ENCODE results near the gene SH2D7. TPM values are rescaled to one million over a fixed set of nuclear protein-coding genes. Genes with fewer than 3 reads are reported as not detected.

Gene SH2D7
- not detected for total RNA-seq

DNA sequence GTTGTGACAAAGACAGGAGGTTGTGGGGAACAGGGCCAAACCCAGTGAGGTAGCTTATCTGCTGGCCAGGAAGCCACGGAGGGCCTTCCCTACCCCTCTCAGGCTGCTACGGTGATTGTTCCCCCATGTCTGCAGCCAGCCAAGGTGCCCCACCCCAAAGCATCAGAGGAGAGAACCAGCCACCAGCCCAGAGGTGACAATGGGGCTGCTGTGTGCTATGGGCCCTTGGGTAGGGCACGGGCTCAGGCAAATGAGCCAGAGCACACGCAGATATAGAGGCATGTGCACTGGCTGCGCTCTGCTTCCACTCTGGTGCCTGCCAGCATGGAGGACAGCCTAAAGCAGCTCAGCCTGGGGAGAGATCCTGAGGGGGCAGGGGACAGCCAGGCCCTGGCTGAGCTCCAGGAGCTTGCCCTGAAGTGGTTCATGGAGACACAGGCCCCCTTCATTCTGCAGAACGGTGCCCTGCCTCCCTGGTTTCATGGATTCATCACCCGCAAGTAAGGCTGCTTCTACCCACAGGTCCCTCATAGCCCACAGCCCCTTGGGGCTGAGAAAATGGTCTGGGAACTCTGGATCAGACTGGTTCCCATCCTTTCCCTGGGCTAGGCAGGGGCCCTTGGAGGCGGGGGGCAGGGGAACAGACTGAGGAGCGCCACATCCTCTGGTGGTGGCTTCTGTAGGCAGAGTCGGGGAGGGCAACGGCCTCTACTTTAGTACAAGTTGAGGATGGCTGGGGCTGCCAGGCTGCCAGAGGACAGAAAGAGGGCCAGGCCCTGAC is at the start of gene SH2D7:
SH2D7 (plus strand) TSS at position 301 of the 781 bp plus-strand sequence; CDS start at position 325, 24 bp downstream.
- H3K36me3 Mint-ChIP-seq (ENCODE audit: low read depth), result no peaks in the 10 kb centered on the region
- no peaks in the 10 kb centered on the region for H3K9me3 Mint-ChIP-seq
- no peak within 1 kb of the TSS for H3K4me3 Mint-ChIP-seq
- CTCF ChIA-PET, result interaction anchor here (1.0 kb wide), 1 partner anchor 16 kb away, joined by 3 read pairs; no protein-coding TSS in a partner anchor
- no peak within 1 kb of the TSS for H3K27ac Mint-ChIP-seq
- intact Hi-C loops (cut with micrococcal nuclease), result no loop called here
- no peak for DNase-seq
- no peaks in the 10 kb centered on the region for H3K27me3 Mint-ChIP-seq (ENCODE audit: low read depth)
- peaks cover 4% of the 10 kb centered on the region for H3K4me1 Mint-ChIP-seq (ENCODE audit: low read depth)

DNA sequence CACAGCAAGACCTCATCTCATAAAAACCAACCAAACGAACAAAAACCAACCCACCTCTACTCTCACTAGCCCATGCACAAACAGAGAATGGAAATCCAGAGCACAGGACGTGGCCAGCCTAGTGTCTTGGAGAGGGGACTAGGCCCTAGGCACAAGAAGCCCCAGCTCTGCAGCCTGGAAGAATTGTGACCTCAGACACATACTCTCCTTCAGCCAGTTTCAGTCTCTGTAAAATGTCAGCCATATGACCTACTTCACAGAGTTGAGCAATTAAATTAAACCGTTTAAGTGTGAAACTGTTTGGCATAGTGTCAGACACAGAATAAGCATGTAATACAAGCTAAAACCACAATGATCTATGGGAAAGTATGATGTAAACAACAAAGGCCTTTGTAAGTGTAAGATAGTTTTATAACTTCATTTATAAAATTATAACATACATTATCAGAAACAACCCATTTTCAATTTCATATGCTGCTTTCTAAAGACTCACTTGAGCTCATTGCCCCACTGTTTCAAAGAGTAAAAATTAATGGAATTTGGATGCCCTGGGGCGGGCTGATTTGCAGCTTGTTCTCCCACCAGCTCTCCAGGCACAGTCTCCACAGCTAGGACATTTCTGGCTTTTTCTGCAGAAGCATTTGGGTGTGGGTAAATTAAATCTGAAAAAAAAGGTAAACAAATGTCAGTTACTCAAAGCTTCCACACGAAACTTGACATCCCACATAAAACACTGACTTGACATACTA is 47.8 kb upstream of the SH2D7 start:
- peaks cover 27% of the 10 kb centered on the region for H3K36me3 Mint-ChIP-seq (ENCODE audit: low read depth)
- H3K27me3 Mint-ChIP-seq (ENCODE audit: low read depth), result no peaks in the 10 kb centered on the region
- intact Hi-C loops (cut with micrococcal nuclease), result no loop called here
- CTCF ChIA-PET, result interaction anchor here (1.1 to 2.6 kb wide), 3 partner anchors 9 to 86 kb away, joined by 3 to 18 read pairs (median 3); no protein-coding TSS in a partner anchor
- no peaks in the 10 kb centered on the region for H3K9me3 Mint-ChIP-seq
- peaks cover 62% of the 10 kb centered on the region for H3K4me1 Mint-ChIP-seq (ENCODE audit: low read depth)
- no peak for DNase-seq
- no peak overlapping the region for H3K4me3 Mint-ChIP-seq
- peak overlapping the region; percentile 9 for H3K27ac Mint-ChIP-seq

DNA sequence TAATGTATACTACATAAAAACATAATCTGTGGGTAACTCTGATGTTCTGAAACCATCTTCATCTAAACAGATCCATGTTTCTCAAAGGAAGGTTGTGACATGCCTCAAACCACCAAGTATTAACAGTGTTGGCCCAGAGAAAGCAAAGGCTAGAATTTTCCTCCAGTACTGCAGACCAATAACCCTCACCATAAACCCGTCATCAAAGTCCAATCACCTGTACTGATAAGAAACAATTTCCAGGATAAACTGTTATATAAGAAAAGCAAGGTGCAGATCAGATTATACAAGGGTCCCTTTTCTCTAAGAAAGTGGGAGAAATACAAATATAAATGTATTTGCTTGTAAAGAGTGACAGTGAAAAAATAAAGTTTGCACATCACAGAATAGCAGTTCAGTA is 47.2 kb upstream of the SH2D7 start:
- Mint-ChIP-seq H3K27me3 (ENCODE audit: low read depth) (no peaks in the 10 kb centered on the region), H3K4me3 (no peak overlapping the region), H3K9me3 (no peaks in the 10 kb centered on the region), H3K4me1 (ENCODE audit: low read depth) (peaks cover 62% of the 10 kb centered on the region), H3K36me3 (ENCODE audit: low read depth) (peaks cover 25% of the 10 kb centered on the region), H3K27ac (no peak overlapping the region)
- intact Hi-C loops (cut with micrococcal nuclease), result no loop called here
- no peak for DNase-seq
- CTCF ChIA-PET, result interaction anchor here (1.1 to 2.6 kb wide), 3 partner anchors 10 to 86 kb away, joined by 3 to 18 read pairs (median 3); no protein-coding TSS in a partner anchor

DNA sequence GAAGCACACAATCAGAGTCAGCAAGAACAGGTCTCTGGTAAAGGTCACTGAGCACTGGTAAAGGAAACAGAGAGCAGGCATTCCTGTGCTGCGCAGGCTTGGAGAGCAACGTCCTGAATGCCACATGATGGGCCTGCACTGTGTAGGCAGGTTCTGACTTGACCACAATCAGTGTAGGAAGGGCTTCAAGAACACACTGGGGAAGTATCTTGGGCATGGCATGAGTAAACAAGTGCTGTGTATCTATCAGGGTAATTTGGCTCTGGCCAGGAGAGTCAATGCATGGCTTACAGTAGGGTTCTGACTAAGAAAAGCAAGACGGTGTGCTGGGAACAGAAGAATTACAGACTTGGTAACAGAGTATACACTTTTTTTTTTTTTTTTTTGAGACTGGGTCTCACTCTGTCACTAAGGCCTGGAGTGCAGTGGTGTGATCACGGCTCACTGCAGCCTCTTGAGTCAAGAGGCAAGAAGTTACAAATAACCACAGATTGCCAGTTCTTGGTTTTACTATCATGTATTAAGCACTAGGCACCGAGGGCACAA is 45.5 kb upstream of the SH2D7 start:
- DNase-seq, result peak; percentile 63
- peaks cover 25% of the 10 kb centered on the region for H3K36me3 Mint-ChIP-seq (ENCODE audit: low read depth)

DNA sequence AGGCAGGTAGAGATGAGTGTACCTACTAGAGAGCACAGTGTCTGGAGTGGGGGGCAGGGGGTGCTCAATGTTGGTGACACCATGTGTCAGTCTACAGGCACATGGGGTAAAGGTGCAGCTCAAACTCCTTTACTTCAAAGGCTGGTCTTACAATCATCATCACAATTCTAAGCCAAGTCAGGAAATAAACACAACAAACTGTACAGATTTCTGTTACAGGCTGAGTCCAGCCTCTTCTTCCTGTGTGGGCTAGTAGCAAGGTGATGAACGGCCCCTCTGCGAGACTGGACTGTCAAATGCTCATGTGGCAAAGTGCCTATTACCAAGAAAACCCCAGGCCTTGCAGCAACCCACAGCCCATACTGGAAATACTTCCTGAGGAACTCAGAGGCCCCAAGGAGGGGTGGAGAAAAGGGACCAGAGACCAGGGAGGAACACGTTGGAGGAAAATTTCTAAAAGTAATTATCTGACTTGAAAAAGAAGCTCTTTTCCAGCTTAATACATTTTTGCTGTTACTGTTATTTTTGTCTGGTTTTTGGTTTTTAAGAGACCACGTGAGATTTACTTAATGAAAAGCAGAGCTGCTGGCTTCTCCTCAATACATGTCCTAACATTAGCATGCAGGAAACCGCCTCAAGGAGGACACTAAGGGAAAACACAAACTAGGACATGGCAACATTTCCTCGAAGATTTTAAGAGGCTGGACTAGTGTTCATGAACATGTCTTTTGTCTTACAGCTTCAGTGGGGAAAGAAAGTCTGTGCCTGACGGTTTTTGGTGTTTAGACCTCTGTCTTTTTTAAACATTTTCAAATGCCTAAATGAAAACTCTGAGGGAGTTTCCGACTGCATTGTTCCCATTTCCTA is 44.4 kb upstream of the SH2D7 start:
- intact Hi-C loops (cut with micrococcal nuclease), result loop anchor here (1.0 kb wide), 1 partner anchor 14 kb away; no protein-coding TSS in a partner anchor
- peak; percentile 43 for DNase-seq
- CTCF ChIA-PET, result interaction anchor here (0.7 to 1.4 kb wide), 3 partner anchors 14 to 60 kb away, joined by 3 to 4 read pairs (median 3); no protein-coding TSS in a partner anchor
- no peak overlapping the region for H3K4me3 Mint-ChIP-seq
- H3K27me3 Mint-ChIP-seq (ENCODE audit: low read depth), result no peaks in the 10 kb centered on the region
- peak overlapping the region; percentile 14 for H3K27ac Mint-ChIP-seq
- peaks cover 80% of the 10 kb centered on the region for H3K4me1 Mint-ChIP-seq (ENCODE audit: low read depth)
- peaks cover 24% of the 10 kb centered on the region for H3K36me3 Mint-ChIP-seq (ENCODE audit: low read depth)
- H3K9me3 Mint-ChIP-seq, result no peaks in the 10 kb centered on the region

More for the DNA sequence above, 45.5 kb upstream of the SH2D7 start:
- H3K4me3 Mint-ChIP-seq, result no peak overlapping the region
- intact Hi-C loops (cut with micrococcal nuclease), result loop anchor here (1.0 kb wide), 1 partner anchor 13 kb away; no protein-coding TSS in a partner anchor
- H3K9me3 Mint-ChIP-seq, result no peaks in the 10 kb centered on the region
- peak overlapping the region; percentile 76 for H3K27ac Mint-ChIP-seq
- peaks cover 68% of the 10 kb centered on the region for H3K4me1 Mint-ChIP-seq (ENCODE audit: low read depth)
- no peaks in the 10 kb centered on the region for H3K27me3 Mint-ChIP-seq (ENCODE audit: low read depth)
- CTCF ChIA-PET, result interaction anchor here (0.8 to 1.2 kb wide), 2 partner anchors 17 to 27 kb away, joined by 3 read pairs; no protein-coding TSS in a partner anchor

DNA sequence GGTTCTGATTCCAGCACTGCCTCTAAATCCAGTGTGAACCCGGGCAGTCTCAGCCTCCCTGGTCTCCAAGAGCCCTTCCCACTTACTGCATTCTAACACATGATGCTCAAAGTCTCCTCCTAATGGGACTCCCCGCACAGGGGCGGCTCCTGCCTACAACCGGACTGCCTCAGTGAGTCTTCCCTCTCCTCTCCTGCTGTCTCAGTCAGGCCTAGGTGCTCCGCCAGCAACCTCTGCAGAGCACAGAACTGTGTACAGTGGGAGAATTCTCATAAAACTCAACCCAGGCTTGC is 43.8 kb upstream of the SH2D7 start:
- Mint-ChIP-seq H3K27ac (peak overlapping the region; percentile 48), H3K36me3 (ENCODE audit: low read depth) (peaks cover 28% of the 10 kb centered on the region), H3K4me1 (ENCODE audit: low read depth) (peaks cover 81% of the 10 kb centered on the region), H3K9me3 (no peaks in the 10 kb centered on the region), H3K4me3 (no peak overlapping the region), H3K27me3 (ENCODE audit: low read depth) (no peaks in the 10 kb centered on the region)
- intact Hi-C loops (cut with micrococcal nuclease), result no loop called here
- DNase-seq, result no peak
- CTCF ChIA-PET, result interaction anchor here (1.1 to 1.4 kb wide), 2 partner anchors 27 to 60 kb away, joined by 3 to 4 read pairs; no protein-coding TSS in a partner anchor

DNA sequence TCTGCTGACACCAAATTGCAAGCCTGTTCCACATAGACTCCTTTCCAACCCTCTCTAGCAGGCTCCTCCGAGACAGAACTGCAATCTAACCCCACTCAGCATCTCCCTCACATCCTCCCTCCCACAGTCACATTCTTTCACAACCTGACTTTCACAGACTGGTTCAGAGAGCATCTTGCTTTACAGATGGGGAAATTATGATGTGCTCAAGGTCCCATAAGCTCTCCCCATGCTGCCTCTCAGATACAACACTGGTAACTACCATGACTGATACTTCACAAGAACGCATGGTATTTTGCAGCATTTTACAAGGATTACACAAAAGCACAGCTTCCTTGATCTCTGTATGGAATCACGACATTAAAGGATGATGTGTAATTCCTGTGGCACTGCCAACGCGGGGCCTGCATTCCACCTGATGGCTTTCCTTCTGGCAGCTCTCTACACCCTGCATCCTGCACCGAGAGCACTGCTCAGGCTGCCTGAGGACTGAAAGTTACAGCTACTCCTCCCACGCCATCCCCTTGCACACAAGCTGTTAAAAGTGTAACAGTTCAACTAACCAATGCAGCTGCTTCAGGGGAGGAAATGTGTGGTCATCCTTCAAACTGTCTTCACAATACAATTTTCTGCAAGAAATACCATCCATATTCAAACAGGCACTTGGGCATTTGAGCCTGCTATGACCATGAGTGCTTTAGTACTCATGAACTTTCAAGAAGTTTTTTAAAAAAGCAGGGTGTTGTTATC is 42.5 kb upstream of the SH2D7 start:
- DNase-seq, result peak; percentile 83
- Mint-ChIP-seq H3K27me3 (ENCODE audit: low read depth) (no peaks in the 10 kb centered on the region), H3K4me1 (ENCODE audit: low read depth) (peaks cover 78% of the 10 kb centered on the region), H3K4me3 (peak overlapping the region; percentile 16), H3K9me3 (no peaks in the 10 kb centered on the region), H3K27ac (peak overlapping the region; percentile 80), H3K36me3 (ENCODE audit: low read depth) (peaks cover 20% of the 10 kb centered on the region)
- CTCF ChIA-PET, result interaction anchor here (0.6 to 3.0 kb wide), 11 partner anchors 14 to 91 kb away, joined by 3 to 11 read pairs (median 5); no protein-coding TSS in a partner anchor
- intact Hi-C loops (cut with micrococcal nuclease), result loop anchor here (1.0 kb wide), 1 partner anchor 18 kb away; no protein-coding TSS in a partner anchor

DNA sequence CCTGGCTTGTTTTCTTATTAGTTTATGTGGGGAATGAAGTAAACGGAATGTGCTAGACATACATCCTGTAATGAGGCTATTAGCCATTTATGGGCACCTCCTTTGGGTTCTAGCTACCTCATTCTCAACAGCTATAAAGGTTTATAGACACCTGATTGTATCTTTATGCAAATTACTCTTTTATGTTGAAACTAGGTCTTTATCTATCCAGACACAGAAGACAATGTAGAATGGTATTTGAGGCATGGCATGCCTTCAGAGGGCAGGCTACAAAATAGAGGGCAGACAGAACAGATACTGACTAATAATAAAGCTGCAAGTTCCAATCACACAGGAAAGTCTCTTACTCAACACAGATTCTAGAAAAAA is 41.9 kb upstream of the SH2D7 start:
- Mint-ChIP-seq H3K4me1 (ENCODE audit: low read depth) (peaks cover 78% of the 10 kb centered on the region), H3K36me3 (ENCODE audit: low read depth) (peaks cover 20% of the 10 kb centered on the region), H3K4me3 (no peak overlapping the region), H3K27me3 (ENCODE audit: low read depth) (no peaks in the 10 kb centered on the region), H3K9me3 (no peaks in the 10 kb centered on the region), H3K27ac (peak overlapping the region; percentile 80)
- DNase-seq, result no peak
- CTCF ChIA-PET, result interaction anchor here (0.6 to 3.0 kb wide), 12 partner anchors 14 to 92 kb away, joined by 3 to 11 read pairs (median 4); no protein-coding TSS in a partner anchor
- intact Hi-C loops (cut with micrococcal nuclease), result loop anchor here (1.0 kb wide), 1 partner anchor 18 kb away; no protein-coding TSS in a partner anchor

DNA sequence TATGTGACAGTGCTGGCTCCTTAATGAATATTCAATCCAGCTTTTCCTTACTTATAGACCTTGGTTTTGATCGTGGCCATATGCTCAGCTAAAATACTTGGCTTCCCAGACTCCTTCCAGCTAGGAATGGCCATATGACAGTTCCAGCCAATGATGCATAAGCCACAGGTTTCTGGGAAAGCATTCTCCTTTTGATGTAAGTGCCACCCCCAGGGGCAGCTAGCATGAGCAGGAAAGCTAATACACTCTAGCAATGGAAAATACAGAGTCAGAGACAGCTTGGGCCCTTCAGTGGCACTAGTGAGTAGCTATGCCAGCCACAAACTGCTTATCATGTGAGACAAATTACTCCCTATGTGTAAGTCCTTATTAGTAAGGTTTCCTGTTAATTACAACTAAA is 41.5 kb upstream of the SH2D7 start:
- Mint-ChIP-seq H3K4me1 (ENCODE audit: low read depth) (peaks cover 82% of the 10 kb centered on the region), H3K36me3 (ENCODE audit: low read depth) (peaks cover 20% of the 10 kb centered on the region), H3K27me3 (ENCODE audit: low read depth) (no peaks in the 10 kb centered on the region), H3K27ac (peak overlapping the region; percentile 80), H3K9me3 (no peaks in the 10 kb centered on the region), H3K4me3 (no peak overlapping the region)
- CTCF ChIA-PET, result interaction anchor here (0.6 to 3.0 kb wide), 13 partner anchors 8 to 142 kb away, joined by 3 to 11 read pairs (median 3); no protein-coding TSS in a partner anchor
- intact Hi-C loops (cut with micrococcal nuclease), result loop anchor here (1.0 kb wide), 2 partner anchors 9 to 17 kb away; no protein-coding TSS in a partner anchor
- peak; percentile 51 for DNase-seq

DNA sequence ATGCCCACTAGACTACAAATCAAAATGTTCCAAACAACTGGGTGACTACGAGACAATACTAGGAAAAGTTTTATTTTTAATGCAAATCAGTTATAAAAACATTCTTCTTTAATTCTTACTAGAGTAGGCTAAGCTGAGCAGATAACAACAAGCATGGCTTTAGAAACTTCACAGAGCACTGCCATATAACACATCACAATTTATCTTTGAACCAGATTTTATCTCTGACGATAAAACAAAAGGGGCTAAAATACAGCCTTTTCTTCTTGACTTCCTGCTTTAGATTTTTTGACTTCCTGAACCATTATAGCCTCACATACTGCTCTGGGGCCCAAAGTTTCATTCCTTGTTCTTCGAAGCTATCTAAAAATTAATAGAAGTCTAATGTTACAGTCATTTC is 40.8 kb upstream of the SH2D7 start:
- Mint-ChIP-seq H3K27me3 (ENCODE audit: low read depth) (no peaks in the 10 kb centered on the region), H3K4me3 (no peak overlapping the region), H3K27ac (peak overlapping the region; percentile 80), H3K36me3 (ENCODE audit: low read depth) (peaks cover 19% of the 10 kb centered on the region), H3K4me1 (ENCODE audit: low read depth) (peaks cover 89% of the 10 kb centered on the region), H3K9me3 (no peaks in the 10 kb centered on the region)
- DNase-seq, result no peak
- intact Hi-C loops (cut with micrococcal nuclease), result loop anchor here (1.0 kb wide), 1 partner anchor 9 kb away; no protein-coding TSS in a partner anchor
- CTCF ChIA-PET, result interaction anchor here (0.6 to 3.0 kb wide), 11 partner anchors 9 to 85 kb away, joined by 3 to 11 read pairs (median 7); no protein-coding TSS in a partner anchor
